ENCODE measurements around the gene YOD1. TPM values are rescaled to one million over a fixed set of nuclear protein-coding genes. Genes with fewer than 3 reads are reported as not detected.
A peak's percentile ranks its signal among the peaks of the same experiment; 100 is the strongest.

YOD1 gene
- total RNA-seq, 1 donor from 2014 or later, result 15.2 TPM

DNA sequence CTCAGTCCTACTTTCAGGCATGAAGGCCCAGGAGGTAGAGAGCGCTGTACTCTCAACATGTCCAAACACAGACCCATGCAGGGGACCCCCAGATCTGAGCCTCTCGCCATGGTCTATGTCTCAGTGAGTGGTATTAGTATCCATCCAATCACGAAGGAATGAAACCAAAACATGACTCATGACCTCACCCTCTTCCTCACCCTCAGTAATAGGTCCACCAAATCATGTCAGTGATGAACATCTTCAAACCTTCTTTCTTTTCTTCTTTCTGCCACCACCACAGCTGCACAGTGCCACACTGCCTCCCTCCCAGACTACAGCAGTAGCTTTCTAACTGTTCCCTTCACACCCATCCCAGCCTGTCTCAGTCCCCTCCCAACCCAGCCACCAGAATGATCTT is 35.2 kb downstream of the YOD1 start:
- Mint-ChIP-seq H3K4me1 (peaks cover 1% of the 10 kb centered on the region), H3K4me3 (no peak overlapping the region), H3K9me3 (no peaks in the 10 kb centered on the region), H3K27me3 (ENCODE audit: low read depth) (peaks cover 2% of the 10 kb centered on the region), H3K27ac (ENCODE audit: unreplicated experiment) (peak overlapping the region; percentile 30), H3K36me3 (ENCODE audit: low read depth) (no peaks in the 10 kb centered on the region)
- TF ChIP-seq, protein P1, sequence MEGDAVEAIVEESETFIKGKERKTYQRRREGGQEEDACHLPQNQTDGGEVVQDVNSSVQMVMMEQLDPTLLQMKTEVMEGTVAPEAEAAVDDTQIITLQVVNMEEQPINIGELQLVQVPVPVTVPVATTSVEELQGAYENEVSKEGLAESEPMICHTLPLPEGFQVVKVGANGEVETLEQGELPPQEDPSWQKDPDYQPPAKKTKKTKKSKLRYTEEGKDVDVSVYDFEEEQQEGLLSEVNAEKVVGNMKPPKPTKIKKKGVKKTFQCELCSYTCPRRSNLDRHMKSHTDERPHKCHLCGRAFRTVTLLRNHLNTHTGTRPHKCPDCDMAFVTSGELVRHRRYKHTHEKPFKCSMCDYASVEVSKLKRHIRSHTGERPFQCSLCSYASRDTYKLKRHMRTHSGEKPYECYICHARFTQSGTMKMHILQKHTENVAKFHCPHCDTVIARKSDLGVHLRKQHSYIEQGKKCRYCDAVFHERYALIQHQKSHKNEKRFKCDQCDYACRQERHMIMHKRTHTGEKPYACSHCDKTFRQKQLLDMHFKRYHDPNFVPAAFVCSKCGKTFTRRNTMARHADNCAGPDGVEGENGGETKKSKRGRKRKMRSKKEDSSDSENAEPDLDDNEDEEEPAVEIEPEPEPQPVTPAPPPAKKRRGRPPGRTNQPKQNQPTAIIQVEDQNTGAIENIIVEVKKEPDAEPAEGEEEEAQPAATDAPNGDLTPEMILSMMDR (conservative IDR thresholded peaks at IDR 0.05), result no peak
- no peak for DNase-seq (ENCODE audit: low read depth, low spot score)

DNA sequence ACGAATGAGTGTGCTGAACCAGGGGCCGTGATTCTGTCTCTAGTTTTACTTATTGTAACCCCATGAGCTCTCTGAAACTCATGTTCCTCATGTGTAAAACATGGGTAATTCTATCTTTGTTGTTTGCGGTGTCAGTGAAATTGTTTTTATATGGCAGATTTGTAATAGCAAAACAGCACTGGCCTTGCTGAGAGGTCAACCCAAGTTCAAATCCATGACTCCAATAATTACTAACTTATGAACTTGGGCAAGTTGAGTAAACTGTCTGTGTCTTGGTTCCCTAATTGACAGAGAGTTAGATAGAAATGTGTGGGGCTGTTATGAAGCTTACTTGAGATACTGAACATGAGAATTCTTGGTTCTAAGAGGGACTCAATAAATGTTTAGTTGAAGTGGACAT is 36.3 kb downstream of the YOD1 start:
- Mint-ChIP-seq H3K27ac (ENCODE audit: unreplicated experiment) (no peak overlapping the region), H3K4me1 (peaks cover 3% of the 10 kb centered on the region), H3K36me3 (ENCODE audit: low read depth) (no peaks in the 10 kb centered on the region), H3K27me3 (ENCODE audit: low read depth) (peaks cover 2% of the 10 kb centered on the region), H3K4me3 (no peak overlapping the region), H3K9me3 (no peaks in the 10 kb centered on the region)
- TF ChIP-seq, protein P1 (conservative IDR thresholded peaks at IDR 0.05), result no peak
- no peak for DNase-seq (ENCODE audit: low read depth, low spot score)

DNA sequence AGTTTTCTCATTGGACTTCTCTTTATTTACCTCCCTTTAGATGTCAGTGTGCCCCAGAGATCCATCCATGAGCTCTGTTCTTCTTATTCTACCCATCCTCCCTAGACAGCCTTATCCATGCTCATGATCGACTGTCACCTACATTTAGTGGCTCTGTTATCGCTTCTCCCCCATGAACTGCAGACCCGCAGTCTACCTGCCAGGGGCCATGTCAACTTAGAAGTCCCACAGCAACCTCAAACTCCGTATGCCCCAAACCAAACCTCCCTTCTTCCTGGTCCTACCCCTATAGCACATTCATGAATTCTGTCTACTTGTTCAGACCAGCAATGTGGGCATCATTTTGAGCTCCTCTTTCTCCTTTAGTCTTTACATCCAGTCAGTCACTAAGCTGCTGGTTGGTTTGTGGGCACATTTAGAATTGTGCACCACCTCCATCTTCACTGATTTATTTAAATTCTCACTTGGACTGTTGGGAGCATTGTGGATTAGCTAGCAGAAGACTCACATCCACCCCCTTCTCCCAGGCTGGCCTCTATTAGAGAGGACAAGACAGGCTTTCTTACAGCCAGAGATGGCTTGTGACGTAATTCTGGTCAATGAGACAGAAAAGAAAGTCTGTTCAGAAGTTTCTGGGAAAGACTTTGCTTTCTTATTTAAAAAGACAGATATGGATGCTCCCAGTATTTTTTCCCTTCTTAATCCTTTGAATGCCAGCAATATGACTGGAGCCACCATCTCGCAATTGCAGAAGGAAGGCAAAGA is 37.5 kb downstream of the YOD1 start:
- no peaks in the 10 kb centered on the region for H3K36me3 Mint-ChIP-seq (ENCODE audit: low read depth)
- H3K27me3 Mint-ChIP-seq (ENCODE audit: low read depth), result peaks cover 2% of the 10 kb centered on the region
- H3K9me3 Mint-ChIP-seq, result no peaks in the 10 kb centered on the region

DNA sequence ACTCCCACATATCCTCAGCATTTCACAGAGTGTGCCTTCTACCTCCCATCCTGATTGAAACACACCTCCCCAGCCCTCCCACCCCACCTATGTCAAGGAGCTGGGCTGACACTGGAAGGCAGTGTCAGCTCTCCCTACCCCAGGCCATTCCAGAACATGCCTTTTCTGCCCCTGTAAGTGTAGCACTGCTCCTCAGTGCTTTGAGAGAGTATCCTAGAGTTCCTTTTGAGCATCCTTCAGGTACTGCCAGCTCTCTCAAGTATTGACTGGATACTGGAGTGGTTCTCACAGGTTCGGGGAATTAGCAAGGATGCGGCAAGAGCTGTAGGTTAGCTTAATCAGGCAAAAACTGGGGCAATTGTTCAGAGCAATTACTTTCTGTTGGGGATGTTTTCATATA is 40.3 kb downstream of the YOD1 start:
- Mint-ChIP-seq H3K27me3 (ENCODE audit: low read depth) (peaks cover 2% of the 10 kb centered on the region), H3K4me1 (peaks cover 18% of the 10 kb centered on the region), H3K27ac (ENCODE audit: unreplicated experiment) (no peak overlapping the region), H3K9me3 (peaks cover 3% of the 10 kb centered on the region), H3K4me3 (no peak overlapping the region), H3K36me3 (ENCODE audit: low read depth) (no peaks in the 10 kb centered on the region)
- DNase-seq (ENCODE audit: low read depth, low spot score), result no peak
- TF ChIP-seq, protein P1 (conservative IDR thresholded peaks at IDR 0.05), result no peak

More for the DNA sequence above, 37.5 kb downstream of the YOD1 start:
- TF ChIP-seq, protein P1 (conservative IDR thresholded peaks at IDR 0.05), result no peak
- Mint-ChIP-seq H3K4me3 (no peak overlapping the region), H3K4me1 (peaks cover 8% of the 10 kb centered on the region), H3K27ac (ENCODE audit: unreplicated experiment) (no peak overlapping the region)
- no peak for DNase-seq (ENCODE audit: low read depth, low spot score)

DNA sequence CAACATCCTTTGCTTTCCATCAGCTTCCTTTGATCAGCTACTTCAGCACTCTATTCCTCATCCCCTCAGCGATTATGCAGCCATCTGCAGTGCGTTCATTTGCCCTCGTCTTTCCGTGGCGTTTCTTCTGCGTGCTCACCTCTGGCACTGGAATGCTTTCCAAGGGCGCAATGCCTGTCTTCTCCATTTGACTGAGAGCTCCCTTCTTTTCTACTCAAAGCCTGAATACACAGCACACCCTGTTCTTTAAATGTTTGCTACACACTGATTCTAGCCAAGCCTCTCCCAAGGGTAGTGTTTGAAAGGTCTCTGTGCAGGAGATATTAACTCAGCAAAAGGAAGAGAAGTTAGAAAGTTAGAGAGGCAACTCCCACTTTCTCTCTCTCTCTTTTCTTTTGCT is 41.1 kb downstream of the YOD1 start:
- no peak overlapping the region for H3K4me3 Mint-ChIP-seq
- no peaks in the 10 kb centered on the region for H3K36me3 Mint-ChIP-seq (ENCODE audit: low read depth)
- peaks cover 3% of the 10 kb centered on the region for H3K9me3 Mint-ChIP-seq
- no peak for DNase-seq (ENCODE audit: low read depth, low spot score)
- H3K27me3 Mint-ChIP-seq (ENCODE audit: low read depth), result peaks cover 2% of the 10 kb centered on the region
- H3K27ac Mint-ChIP-seq (ENCODE audit: unreplicated experiment), result no peak overlapping the region
- TF ChIP-seq, protein P1 (conservative IDR thresholded peaks at IDR 0.05), result no peak
- peaks cover 18% of the 10 kb centered on the region for H3K4me1 Mint-ChIP-seq

Measured in neural crest cell (in vitro differentiated cells).